Keratinocyte (primary cell): ENCODE data around the gene HMGB2. TPM values are rescaled to one million over a fixed set of nuclear protein-coding genes. Genes with fewer than 3 reads are reported as not detected.
A peak's percentile ranks its signal among the peaks of the same experiment; 100 is the strongest.

Source experiments
- DNase-seq: peaks from one replicate; pipeline ENCODE4 v3.0.0-alpha.2; 2011; ENCODE audit warnings: low read depth, missing footprints, low spot score
- FAIRE-seq: peaks from 2 replicates; lab custom pipeline; 2011; peaks lifted over from hg19 to GRCh38; lab: Jason Lieb, UNC
- H2AFZ ChIP-seq: 2 replicates; pipeline ENCODE4 v1.6.0; 2012; ENCODE audit warnings: low read length, control low read depth, inconsistent platforms; ENCODE audit not compliant: control insufficient read depth
- H3K27ac ChIP-seq: 2 replicates; pipeline ENCODE4 v1.5.1; 2011; ENCODE audit warnings: low read length; ENCODE audit not compliant: control insufficient read depth, insufficient read depth
- H3K27me3 ChIP-seq: 3 replicates; pipeline ENCODE4 v1.6.0; 2011; ENCODE audit warnings: low read length; ENCODE audit not compliant: control insufficient read depth, insufficient read depth; ENCODE audit errors: extremely low read depth
- H3K36me3 ChIP-seq, 2 experiments: 2 replicates in 1 of 2; 3 replicates in 1 of 2; pipeline ENCODE4 v1.5.1; 2011; ENCODE audit warnings: low read length in 2 of 2, mild to moderate bottlenecking in 1 of 2; ENCODE audit not compliant: control insufficient read depth in 2 of 2, insufficient read depth in 2 of 2; ENCODE audit errors: extremely low read depth in 1 of 2
- H3K4me1 ChIP-seq: 3 replicates; pipeline ENCODE4 v1.5.1; 2011; ENCODE audit warnings: low read length; ENCODE audit not compliant: control insufficient read depth, insufficient read depth; ENCODE audit errors: extremely low read depth
- H3K4me2 ChIP-seq: 3 replicates; pipeline ENCODE4 v1.6.0; 2011; ENCODE audit warnings: low read depth, low read length; ENCODE audit not compliant: control insufficient read depth, insufficient read depth; ENCODE audit errors: extremely low read depth
- H3K4me3 ChIP-seq, 3 experiments: fragments of 200-600 bp in 1 of 3; sonication (generic) in 1 of 3; 2 replicates in 2 of 3; 3 replicates in 1 of 3; pipeline ENCODE4 v1.5.1; 2011 to 2016; ENCODE audit warnings: low read length in 3 of 3, mild to moderate bottlenecking in 3 of 3, control low read depth in 2 of 3, inconsistent platforms in 1 of 3, low read depth in 1 of 3, mixed read lengths in 1 of 3, mixed run types in 1 of 3, moderate library complexity in 1 of 3; ENCODE audit not compliant: control insufficient read depth in 2 of 3, insufficient read depth in 2 of 3; ENCODE audit errors: extremely low read depth in 1 of 3
- H3K79me2 ChIP-seq: 2 replicates; pipeline ENCODE4 v1.6.0; 2012; ENCODE audit warnings: low read length; ENCODE audit not compliant: control insufficient read depth, insufficient read depth
- H3K9ac ChIP-seq: 3 replicates; pipeline ENCODE4 v1.6.0; 2011; ENCODE audit warnings: low read length; ENCODE audit not compliant: control insufficient read depth, insufficient read depth; ENCODE audit errors: extremely low read depth
- H3K9me1 ChIP-seq: 3 replicates; pipeline ENCODE4 v1.6.0; 2011; ENCODE audit warnings: low read length; ENCODE audit not compliant: control insufficient read depth, insufficient read depth; ENCODE audit errors: extremely low read depth
- H3K9me3 ChIP-seq: 2 replicates; pipeline ENCODE4 v1.5.1; 2012; ENCODE audit warnings: low read depth, low read length; ENCODE audit not compliant: control insufficient read depth
- H4K20me1 ChIP-seq: 3 replicates; pipeline ENCODE4 v1.6.0; 2011; ENCODE audit warnings: low read length; ENCODE audit not compliant: control insufficient read depth, insufficient read depth; ENCODE audit errors: extremely low read depth
- CTCF ChIP-seq, 3 experiments: IDR thresholded peaks in 1 of 3; conservative IDR thresholded peaks in 1 of 3; optimal IDR thresholded peaks in 1 of 3; 2 replicates in 2 of 3; 3 replicates in 1 of 3; pipeline versions ENCODE3 to v1.5.1; 2011; ENCODE audit warnings: low read length in 3 of 3, mild to moderate bottlenecking in 3 of 3, moderate library complexity in 2 of 3, control low read depth in 1 of 3, inconsistent platforms in 1 of 3; ENCODE audit not compliant: insufficient read depth in 2 of 3; ENCODE audit errors: extremely low read depth in 1 of 3
- EZH2 ChIP-seq: IDR thresholded peaks from one replicate; pipeline ENCODE4 v1.6.1; 2012; ENCODE audit warnings: inconsistent platforms, mild to moderate bottlenecking, low read length, moderate library complexity
- dilution Hi-C: fragments of 300-500 bp; cut with MboI; formaldehyde crosslinking; loops from one replicate; pipeline ENCODE4 v1.7.0; 2020; ENCODE audit warnings: low sequenced_read_pairs; ENCODE audit not compliant: extremely low pct_ligation_motif_present
- polyA plus RNA-seq, 5 experiments: library from polyadenylated mRNA; depleted of rRNA in 3 of 5; stranded (reverse) in 3 of 5; stranded (forward) in 1 of 5; unstranded in 1 of 5; fragments of >200 nt; gene quantifications; 1 replicate in 1 of 5; 2 replicates in 3 of 5; 3 replicates in 1 of 5; pipeline versions ENCODE4 v1.2.1 to v1.2.3, GENCODE V29; 2011 to 2012; ENCODE audit warnings: missing spikeins in 2 of 5, low read depth in 1 of 5, low replicate concordance in 1 of 5

Gene HMGB2
- polyA plus RNA-seq, 1 donor (not counting 4 experiments of a cell fraction or from before 2014, with no cell fraction given) = 55.9 TPM

GRCh38 chr4:173367285-173367684 lies 33.1 kb upstream of the HMGB2 start:
- H4K20me1 ChIP-seq = no peaks in the 10 kb centered on the region
- FAIRE-seq = peak; percentile 68
- H2AFZ ChIP-seq = no peak overlapping the region
- peak overlapping the region; percentile 9 for H3K4me2 ChIP-seq
- no peaks in the 10 kb centered on the region for H3K9me1 ChIP-seq
- no peaks in the 10 kb centered on the region for H3K79me2 ChIP-seq
- no peak for TF ChIP-seq EZH2
- TF ChIP-seq CTCF (optimal IDR thresholded peaks at IDR 0.05 in 1 of 3, IDR thresholded peaks at IDR 0.05 in 1 of 3, conservative IDR thresholded peaks at IDR 0.05 in 1 of 3; ENCODE audit: extremely low read depth in 1 of 3, insufficient read depth in 2 of 3, low read length in 3 of 3) = no peak
- no peak overlapping the region for H3K4me3 ChIP-seq
- DNase-seq = no peak
- H3K27ac ChIP-seq = no peak overlapping the region
- dilution Hi-C loops = no loop called here
- no peak overlapping the region for H3K9ac ChIP-seq
- no peaks in the 10 kb centered on the region for H3K36me3 ChIP-seq
- no peaks in the 10 kb centered on the region for H3K27me3 ChIP-seq
- H3K4me1 ChIP-seq = peaks cover 15% of the 10 kb centered on the region
- H3K9me3 ChIP-seq = no peaks in the 10 kb centered on the region

- no peaks in the 10 kb centered on the region for H3K36me3 ChIP-seq
- H3K9me3 ChIP-seq = no peaks in the 10 kb centered on the region
- dilution Hi-C loops = no loop called here
- H3K9me1 ChIP-seq = no peaks in the 10 kb centered on the region
- no peak overlapping the region for H3K27ac ChIP-seq
- no peak overlapping the region for H3K4me3 ChIP-seq
- H3K4me1 ChIP-seq = peaks cover 15% of the 10 kb centered on the region
- no peaks in the 10 kb centered on the region for H3K79me2 ChIP-seq
- H3K9ac ChIP-seq = no peak overlapping the region
- H2AFZ ChIP-seq = peak overlapping the region; percentile 47
- TF ChIP-seq EZH2 = no peak
- no peak for TF ChIP-seq CTCF (optimal IDR thresholded peaks at IDR 0.05 in 1 of 3, IDR thresholded peaks at IDR 0.05 in 1 of 3, conservative IDR thresholded peaks at IDR 0.05 in 1 of 3; ENCODE audit: extremely low read depth in 1 of 3, insufficient read depth in 2 of 3, low read length in 3 of 3)
- FAIRE-seq = no peak
- H4K20me1 ChIP-seq = no peaks in the 10 kb centered on the region
- no peaks in the 10 kb centered on the region for H3K27me3 ChIP-seq
- no peak overlapping the region for H3K4me2 ChIP-seq
- no peak for DNase-seq
These were observed 31.3 kb upstream of the HMGB2 start for GRCh38 chr4:173365359-173365996.
